Cardiac muscle cell (in vitro differentiated cells and primary cell): ENCODE results near the gene HKDC1. TPM values are rescaled to one million over a fixed set of nuclear protein-coding genes. Genes with fewer than 3 reads are reported as not detected.
A peak's percentile ranks its signal among the peaks of the same experiment; 100 is the strongest.

Source experiments
- DNase-seq, 2 donors: peaks; one replicate each; pipeline versions ENCODE4 v3.0.0 to v3.0.0-alpha.2; 2010 to 2017; ENCODE audit warnings: low read depth in 1 of 2, low spot score in 1 of 2
- H3K27ac ChIP-seq: fragments of 200-600 bp; sonication (generic); 2 replicates; pipeline ENCODE4 v1.5.1; 2016
- H3K27me3 ChIP-seq: fragments of 200-600 bp; sonication (generic); 2 replicates; pipeline ENCODE4 v1.6.0; 2016; ENCODE audit warnings: control low read depth
- H3K36me3 ChIP-seq: fragments of 200-600 bp; sonication (generic); 2 replicates; pipeline ENCODE4 v1.5.1; 2016; ENCODE audit warnings: control low read depth
- H3K4me1 ChIP-seq: fragments of 200-600 bp; sonication (generic); 2 replicates; pipeline ENCODE4 v1.8.1; 2017; ENCODE audit warnings: low read depth, mild to moderate bottlenecking, mixed run types
- H3K4me3 ChIP-seq: fragments of 200-600 bp; sonication (generic); 2 replicates; pipeline ENCODE4 v1.5.1; 2016; ENCODE audit warnings: mild to moderate bottlenecking
- H3K9me3 ChIP-seq: fragments of 200-600 bp; sonication (generic); 2 replicates; pipeline ENCODE4 v1.5.1; 2017; ENCODE audit warnings: low read depth, mild to moderate bottlenecking, control low read depth
- CTCF ChIP-seq: IDR thresholded peaks from 2 replicates; pipeline ENCODE4 v1.5.1; 2012; ENCODE audit warnings: low read depth, mild to moderate bottlenecking, low read length
- polyA plus RNA-seq: library from polyadenylated mRNA; unstranded; fragments of >200 nt; fragmentation: Nextera tagmentation; extraction: Ambion mirVana; gene quantifications from 2 replicates; pipeline ENCODE4 v1.2.1, GENCODE V29; 2016
- total RNA-seq: library from RNA; depleted of rRNA; stranded (reverse); fragments of >200 nt; gene quantifications from 2 replicates; pipeline ENCODE4 v1.2.3, GENCODE V29; 2016

The HKDC1 gene
- total and polyA plus RNA-seq, 2 experiments from 2014 or later = not detected

- DNase-seq = no peak
- peaks cover 8% of the 10 kb centered on the region for H3K4me1 ChIP-seq
- H3K36me3 ChIP-seq = peaks cover 15% of the 10 kb centered on the region
- H3K9me3 ChIP-seq = no peaks in the 10 kb centered on the region
- peak overlapping the region; percentile 34 for H3K27ac ChIP-seq
- no peak overlapping the region for H3K4me3 ChIP-seq
- TF ChIP-seq CTCF = no peak
- no peaks in the 10 kb centered on the region for H3K27me3 ChIP-seq
Observed at GRCh38 chr10:69211524-69211923, 8.6 kb upstream of the HKDC1 start.

GRCh38 chr10:69213591-69214311 is 6.4 kb upstream of the HKDC1 start:
- no peak for TF ChIP-seq CTCF
- Histone ChIP-seq H3K27ac (no peak overlapping the region), H3K36me3 (peaks cover under 1% of the 10 kb centered on the region), H3K4me3 (no peak overlapping the region), H3K9me3 (no peaks in the 10 kb centered on the region), H3K4me1 (peaks cover 8% of the 10 kb centered on the region), H3K27me3 (no peaks in the 10 kb centered on the region)
- DNase-seq = no peak

GRCh38 chr10:69214666-69215131 is 5.4 kb upstream of the HKDC1 start:
- TF ChIP-seq CTCF = no peak
- Histone ChIP-seq H3K27ac (no peak overlapping the region), H3K4me3 (no peak overlapping the region), H3K4me1 (peaks cover 8% of the 10 kb centered on the region), H3K9me3 (no peaks in the 10 kb centered on the region), H3K36me3 (no peaks in the 10 kb centered on the region), H3K27me3 (no peaks in the 10 kb centered on the region)
- no peak for DNase-seq

GRCh38 chr10:69215405-69216171 is 4.5 kb upstream of the HKDC1 start:
- Histone ChIP-seq H3K4me3 (no peak overlapping the region), H3K27me3 (no peaks in the 10 kb centered on the region), H3K36me3 (no peaks in the 10 kb centered on the region), H3K9me3 (no peaks in the 10 kb centered on the region), H3K4me1 (peaks cover 8% of the 10 kb centered on the region), H3K27ac (no peak overlapping the region)
- DNase-seq = no peak
- no peak for TF ChIP-seq CTCF

- Histone ChIP-seq H3K4me3 (no peak overlapping the region), H3K4me1 (no peaks in the 10 kb centered on the region), H3K9me3 (no peaks in the 10 kb centered on the region), H3K36me3 (no peaks in the 10 kb centered on the region), H3K27me3 (no peaks in the 10 kb centered on the region), H3K27ac (no peak overlapping the region)
- DNase-seq = no peak
- no peak for TF ChIP-seq CTCF
Observed at GRCh38 chr10:69216577-69217118, 3.5 kb upstream of the HKDC1 start.
